Nucleus accumbens (tissue), 56 donors: ENCODE data around the gene PDHB.
"Not testable (repeated sequence)": the region's sequence is repeated elsewhere in the genome, so short reads cannot be mapped to it uniquely, and the experiment has no call there.

Experiments
- DNase-seq, 56 donors: peaks; one replicate each; lab custom pipeline; 2025; lab: John Stamatoyannopoulos, UW

PDHB gene

GRCh38 chr3:58440996-58441355 lies 7.3 kb upstream of the PDHB start:
- not testable (repeated sequence) for DNase-seq

- not testable (repeated sequence) for DNase-seq
Measured at GRCh38 chr3:58437276-58437675, 3.6 kb upstream of the PDHB start.

GRCh38 chr3:58434990-58435389 lies 1.4 kb upstream of the PDHB start:
- peak in 9 of 56 donors; percentile 7 to 49 (median 14) for DNase-seq

GRCh38 chr3:58434511-58434910 lies 879 bp upstream of the PDHB start:
- DNase-seq = no peak

GRCh38 chr3:58434168-58434504 lies 504 bp upstream of the PDHB start:
- no peak for DNase-seq

DNA sequence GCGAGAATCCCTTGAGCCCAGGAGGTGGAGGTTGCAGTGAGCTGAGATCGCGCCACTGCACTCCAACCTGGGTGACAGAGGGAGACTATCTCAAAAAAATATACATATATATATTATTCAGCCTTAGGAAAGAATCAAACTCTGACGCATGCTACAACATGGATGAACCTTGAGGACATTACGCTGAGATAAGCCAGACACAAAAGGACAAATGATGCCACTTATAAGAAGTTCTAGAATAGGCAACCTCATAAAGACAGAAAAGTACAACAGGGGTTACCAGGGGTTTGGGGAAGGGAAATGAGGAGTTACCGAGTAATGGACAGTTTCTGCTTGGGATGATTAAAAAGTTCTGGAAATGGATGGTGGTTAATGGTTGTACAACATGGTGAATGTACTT lies 727 bp downstream of the PDHB start:
- DNase-seq = no peak

DNA sequence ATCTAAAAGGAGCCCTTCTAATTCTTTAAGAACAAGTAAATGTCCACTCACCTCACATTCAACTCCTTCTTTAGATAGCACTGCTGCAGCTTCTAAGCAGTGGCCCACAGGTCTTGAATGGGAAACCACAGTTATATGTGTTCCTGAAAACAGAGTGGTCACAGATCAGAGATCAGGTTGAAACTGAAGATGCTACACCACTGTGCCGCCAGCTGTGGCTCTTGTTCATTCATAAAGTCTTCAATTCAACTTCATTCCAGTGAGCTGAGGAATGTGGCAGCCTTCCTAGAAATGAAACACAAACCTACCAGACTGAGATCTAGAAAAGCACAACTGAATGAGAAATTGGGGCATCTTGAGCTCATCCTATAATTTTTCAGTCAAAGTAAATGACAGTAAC lies 4.0 kb downstream of the PDHB start:
- DNase-seq = no peak

GRCh38 chr3:58427661-58428361 lies 5.8 kb downstream of the PDHB start:
- no peak for DNase-seq

- no peak for DNase-seq
Measured at GRCh38 chr3:58425782-58426181, 7.8 kb downstream of the PDHB start.

GRCh38 chr3:58424613-58425012 lies 9.0 kb downstream of the PDHB start:
- no peak for DNase-seq

GRCh38 chr3:58422756-58423325 lies 10.8 kb downstream of the PDHB start:
- peak in 3 of 56 donors; percentile 5 to 22 (median 10) for DNase-seq

DNA sequence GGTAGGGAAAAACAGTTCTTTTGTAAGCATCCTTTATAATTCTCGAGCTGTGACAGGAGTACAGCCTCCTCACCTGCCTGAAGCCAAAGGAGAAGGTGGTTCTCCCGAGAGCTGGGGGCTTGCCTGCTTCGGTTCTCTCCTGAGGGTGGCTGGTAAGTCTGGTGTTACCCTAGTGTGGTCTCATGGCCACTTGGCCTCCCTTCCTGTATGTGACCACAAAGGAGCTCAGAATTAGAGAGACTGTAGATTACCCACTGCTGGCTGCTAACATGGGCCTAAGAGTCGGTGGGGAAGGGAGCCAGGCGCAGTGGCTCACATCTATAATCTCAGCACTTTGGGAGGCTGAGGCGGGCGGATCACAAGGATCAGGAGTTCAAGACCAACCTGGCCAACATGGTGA lies 12.6 kb downstream of the PDHB start:
- DNase-seq = no peak

DNA sequence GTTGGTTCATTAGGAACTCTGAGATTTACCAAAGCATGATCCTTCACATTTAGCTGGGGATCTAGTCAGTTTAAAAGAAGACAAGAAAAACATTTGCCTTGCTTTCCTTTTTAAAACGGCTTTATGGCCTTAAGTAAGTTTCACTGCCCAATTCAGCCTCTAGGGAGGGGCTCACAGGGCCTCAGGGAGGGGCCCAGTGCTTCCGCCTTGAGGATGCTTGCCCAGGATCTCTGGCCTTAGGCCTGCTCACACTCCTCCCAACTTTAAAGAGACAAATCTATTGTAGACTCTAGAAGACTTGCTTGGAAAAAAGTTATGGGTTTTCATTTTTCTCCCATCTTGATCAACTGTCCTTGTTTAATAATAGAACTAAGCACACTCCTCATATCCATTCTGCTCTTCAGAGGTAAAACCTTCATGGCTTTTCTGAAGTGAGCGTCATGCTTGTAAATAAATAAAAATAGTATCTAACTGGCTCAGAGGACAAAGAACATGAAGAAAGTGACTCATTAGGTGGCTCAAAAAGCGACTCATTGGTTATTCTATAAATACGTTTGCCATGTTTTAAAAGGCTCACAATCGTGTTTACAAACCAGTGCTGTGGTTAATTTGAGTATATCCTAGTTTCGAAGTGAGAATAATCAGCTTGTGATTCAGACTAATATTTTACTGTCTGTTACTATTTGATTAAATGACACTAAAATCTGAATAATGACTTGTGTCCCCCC lies 13.7 kb downstream of the PDHB start:
- no peak for DNase-seq

- no peak for DNase-seq
Measured at GRCh38 chr3:58418227-58418626, 15.4 kb downstream of the PDHB start.

- DNase-seq = no peak
Measured at GRCh38 chr3:58417075-58417474, 16.6 kb downstream of the PDHB start.

- no peak for DNase-seq
Measured at GRCh38 chr3:58416191-58416590, 17.4 kb downstream of the PDHB start.

DNA sequence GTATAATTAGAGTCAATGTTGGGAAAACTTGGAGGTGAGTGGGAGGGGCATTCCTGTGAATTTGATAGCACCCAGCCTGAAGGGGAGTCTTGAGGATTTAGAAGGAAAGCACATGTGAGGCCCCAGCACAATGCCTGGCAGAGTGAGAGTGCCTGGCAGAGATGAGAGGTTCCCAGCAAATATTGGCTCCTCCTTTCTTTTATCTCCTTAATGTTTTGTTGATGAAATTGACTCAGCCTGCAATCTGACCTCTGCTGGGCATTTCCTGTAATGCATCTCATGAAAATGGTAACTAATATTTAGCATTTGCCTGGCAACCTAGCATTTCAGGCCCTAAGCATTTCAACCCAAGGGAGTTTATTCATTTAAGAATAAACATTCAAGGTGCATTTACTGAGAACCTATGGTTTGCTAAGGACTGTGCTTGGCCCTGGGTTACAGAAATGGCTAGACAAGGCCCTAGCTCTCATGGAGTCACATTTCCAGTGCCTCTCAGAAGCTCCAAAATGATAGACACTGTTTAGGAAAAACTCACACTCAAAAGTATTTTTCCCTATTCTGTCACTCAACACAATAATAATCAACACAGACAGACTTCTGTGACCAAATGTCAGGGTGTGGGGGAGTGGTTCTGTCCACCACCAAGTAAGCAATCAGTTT lies 19.0 kb downstream of the PDHB start:
- DNase-seq = peak in 22 of 56 donors; percentile 3 to 55 (median 16)

DNA sequence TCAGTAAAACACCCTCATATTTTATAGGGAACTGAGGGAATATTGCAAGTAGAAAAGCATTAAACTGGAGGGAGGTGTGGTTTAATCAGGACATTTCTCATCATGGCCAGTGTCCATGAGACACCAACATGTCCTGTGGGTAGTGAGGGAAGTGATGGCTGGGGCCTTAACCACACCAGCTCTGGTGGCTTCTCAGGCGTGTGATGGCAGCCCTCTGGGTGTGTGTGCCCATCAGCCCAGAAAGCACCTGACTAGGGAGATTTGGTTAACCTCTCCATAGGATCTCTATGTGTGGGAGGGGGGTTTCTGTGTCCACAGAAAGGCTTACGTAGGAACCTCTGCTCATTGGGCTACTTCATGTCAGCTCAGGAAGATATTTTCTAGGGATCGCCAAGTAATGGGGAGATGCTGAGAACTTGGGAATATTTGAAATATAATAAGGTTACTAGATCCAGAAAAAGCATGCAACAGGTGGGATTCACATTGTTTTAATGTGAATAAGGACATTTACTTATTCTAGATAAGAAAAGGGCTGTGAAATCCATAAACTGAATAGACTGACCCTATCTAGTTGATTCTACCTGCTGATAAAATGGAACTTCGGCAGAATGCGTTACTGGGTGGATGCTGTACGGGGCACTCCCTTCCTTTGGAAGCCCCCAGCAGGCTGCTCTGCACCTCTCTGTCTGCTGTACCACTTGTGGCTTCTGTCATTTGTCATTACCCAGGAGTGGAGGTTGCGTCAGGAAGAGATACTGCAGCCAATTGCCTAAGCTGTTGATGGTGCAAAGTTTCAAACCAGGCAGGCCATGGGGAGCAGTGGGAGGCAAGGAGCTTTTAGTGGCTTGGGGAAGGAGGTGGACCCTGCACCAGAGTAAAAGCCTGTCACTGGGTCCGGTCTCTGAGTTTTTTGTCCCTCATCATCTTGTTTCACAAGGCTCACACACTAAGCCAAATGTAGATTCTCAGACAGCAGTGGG lies 21.5 kb downstream of the PDHB start:
- DNase-seq = no peak

GRCh38 chr3:58411036-58411435 lies 22.6 kb downstream of the PDHB start:
- DNase-seq = no peak

- no peak for DNase-seq
Measured at GRCh38 chr3:58409663-58410062, 24.0 kb downstream of the PDHB start.
